Measurements from ENCODE around the gene ONECUT3.
"Not testable (repeated sequence)": the region's sequence is repeated elsewhere in the genome, so short reads cannot be mapped to it uniquely, and the experiment has no call there.

The ONECUT3 gene

GRCh38 chr19:1755467-1756171 lies 2.3 kb downstream of the ONECUT3 start:
- no peak for DNase-seq (ENCODE audit: low read depth in 2 of 2)

GRCh38 chr19:1756264-1756663 lies 3.0 kb downstream of the ONECUT3 start:
- DNase-seq (ENCODE audit: low read depth in 2 of 2) = no peak

- no peak for DNase-seq (ENCODE audit: low read depth in 2 of 2)
Measured at GRCh38 chr19:1756705-1757465, 3.6 kb downstream of the ONECUT3 start.

- DNase-seq (ENCODE audit: low read depth in 2 of 2) = no peak
Measured at GRCh38 chr19:1757468-1758230, 4.3 kb downstream of the ONECUT3 start.

- no peak for DNase-seq (ENCODE audit: low read depth in 2 of 2)
Measured at GRCh38 chr19:1758231-1758577, 4.9 kb downstream of the ONECUT3 start.

GRCh38 chr19:1758959-1759903 lies 5.9 kb downstream of the ONECUT3 start:
- DNase-seq (ENCODE audit: low read depth in 2 of 2) = no peak

- DNase-seq (ENCODE audit: low read depth in 2 of 2) = no peak
Measured at GRCh38 chr19:1760020-1760419, 6.7 kb downstream of the ONECUT3 start.

GRCh38 chr19:1760786-1761527 lies 7.7 kb downstream of the ONECUT3 start:
- not testable (repeated sequence) for DNase-seq (ENCODE audit: low read depth in 2 of 2)

- DNase-seq (ENCODE audit: low read depth in 2 of 2) = no peak
Measured at GRCh38 chr19:1761528-1762242, 8.4 kb downstream of the ONECUT3 start.

- DNase-seq (ENCODE audit: low read depth in 2 of 2) = no peak
Measured at GRCh38 chr19:1762243-1763117, 9.2 kb downstream of the ONECUT3 start.

- DNase-seq (ENCODE audit: low read depth in 2 of 2) = no peak
Measured at GRCh38 chr19:1763648-1764639, 10.6 kb downstream of the ONECUT3 start.

GRCh38 chr19:1764729-1765128 lies 11.4 kb downstream of the ONECUT3 start:
- DNase-seq (ENCODE audit: low read depth in 2 of 2) = no peak

GRCh38 chr19:1765232-1765903 lies 12.1 kb downstream of the ONECUT3 start:
- DNase-seq (ENCODE audit: low read depth in 2 of 2) = no peak

- no peak for DNase-seq (ENCODE audit: low read depth in 2 of 2)
Measured at GRCh38 chr19:1765904-1766799, 12.8 kb downstream of the ONECUT3 start.

GRCh38 chr19:1766800-1767352 lies 13.6 kb downstream of the ONECUT3 start:
- DNase-seq (ENCODE audit: low read depth in 2 of 2) = no peak

GRCh38 chr19:1767464-1767933 lies 14.2 kb downstream of the ONECUT3 start:
- peak; percentile 27 to 51 for DNase-seq (ENCODE audit: low read depth in 2 of 2)

Data from stimulated activated CD4-positive, alpha-beta T cell treated with anti-CD3 and anti-CD28 coated beads, Interleukin-12 subunit alpha, Interleukin-12 subunit beta, amount 100 ng/mL, for 24 hours (primary cell).